Neural cell (in vitro differentiated cells): ENCODE results near the gene COL16A1. TPM values are rescaled to one million over a fixed set of nuclear protein-coding genes. Genes with fewer than 3 reads are reported as not detected.

Source experiments
- H2AFZ ChIP-seq: fragments of 200-600, 300-800 bp; sonication (generic), shearing (Covaris generic); 2 replicates; pipeline ENCODE4 v1.6.0; 2014; ENCODE audit warnings: low read depth, mild to moderate bottlenecking, antibody characterized with exemption, low read length, moderate library complexity
- H3F3A ChIP-seq: fragments of 200-600 bp; shearing (Covaris generic); 2 replicates; pipeline ENCODE4 v1.6.1; 2016; ENCODE audit warnings: mild to moderate bottlenecking, moderate library complexity, mixed read lengths, antibody characterized with exemption, low read length; ENCODE audit not compliant: insufficient read depth, poor library complexity, severe bottlenecking
- H3K27ac ChIP-seq: fragments of 200-600, 300-800 bp; sonication (generic), shearing (Covaris generic); 2 replicates; pipeline ENCODE4 v1.5.1; 2014; ENCODE audit warnings: mild to moderate bottlenecking, low read length, moderate library complexity
- H3K27me3 ChIP-seq: fragments of 300-800, 200-600 bp; sonication (generic), shearing (Covaris generic); 2 replicates; pipeline ENCODE4 v1.6.0; 2014; ENCODE audit warnings: mild to moderate bottlenecking, low read depth, low read length, moderate library complexity; ENCODE audit not compliant: insufficient read depth
- H3K36me3 ChIP-seq: fragments of 300-800, 200-600 bp; sonication (generic), shearing (Covaris generic); 2 replicates; pipeline ENCODE4 v1.5.1; 2014; ENCODE audit warnings: mild to moderate bottlenecking, antibody characterized with exemption, low read length, moderate library complexity; ENCODE audit not compliant: insufficient read depth
- H3K4me2 ChIP-seq: fragments of 300-800, 200-600 bp; sonication (generic), shearing (Covaris generic); 2 replicates; pipeline ENCODE4 v1.6.0; 2014; ENCODE audit warnings: mild to moderate bottlenecking, low read length
- H3K4me3 ChIP-seq: fragments of 300-800, 200-600 bp; sonication (generic), shearing (Covaris generic); 2 replicates; pipeline ENCODE4 v1.5.1; 2014; ENCODE audit warnings: mild to moderate bottlenecking, low read length, moderate library complexity
- H3K79me2 ChIP-seq: fragments of 200-600 bp; shearing (Covaris generic); replicated peaks from 2 replicates; pipeline ENCODE4 v1.6.0; 2014; ENCODE audit warnings: mild to moderate bottlenecking, low read length, moderate library complexity; ENCODE audit not compliant: insufficient read depth
- H3K9ac ChIP-seq: fragments of 300-800, 200-600 bp; sonication (generic), shearing (Covaris generic); 2 replicates; pipeline ENCODE4 v1.6.1; 2016; ENCODE audit warnings: mild to moderate bottlenecking, low read length, mixed read lengths
- H3K9me2 ChIP-seq: fragments of 200-600 bp; shearing (Covaris generic); 2 replicates; pipeline ENCODE4 v1.6.1; 2016; ENCODE audit warnings: mild to moderate bottlenecking, low read length, mixed read lengths; ENCODE audit not compliant: insufficient read depth
- H3K9me3 ChIP-seq: fragments of 200-600, 300-800 bp; sonication (generic), shearing (Covaris generic); 2 replicates; pipeline ENCODE4 v1.6.1; 2016; ENCODE audit warnings: mild to moderate bottlenecking, mixed run types, low read length, moderate library complexity, mixed read lengths
- H4K20me1 ChIP-seq: fragments of 200-600 bp; shearing (Covaris generic); 2 replicates; pipeline ENCODE4 v1.6.1; 2016; ENCODE audit warnings: mild to moderate bottlenecking, mixed run types; ENCODE audit not compliant: insufficient read depth
- CTCF ChIP-seq: fragments of 450-650 bp; IDR thresholded peaks from 2 replicates; pipeline ENCODE4 v1.5.1; 2014; ENCODE audit warnings: antibody characterized with exemption, mild to moderate bottlenecking, moderate library complexity; ENCODE audit not compliant: poor library complexity, severe bottlenecking
- EP300 ChIP-seq: fragments of 450-650 bp; conservative IDR thresholded peaks from 2 replicates; pipeline ENCODE4 v1.6.1; 2014; ENCODE audit warnings: antibody characterized with exemption, mild to moderate bottlenecking, moderate library complexity; ENCODE audit not compliant: poor library complexity, severe bottlenecking
- EZH2 ChIP-seq: fragments of 200-600, 300-800 bp; shearing (Covaris generic), sonication (generic); IDR thresholded peaks from 2 replicates; pipeline ENCODE4 v1.6.1; 2014; ENCODE audit warnings: antibody characterized with exemption, low read length, borderline replicate concordance, mild to moderate bottlenecking; ENCODE audit not compliant: insufficient read depth, poor library complexity, severe bottlenecking
- MXI1 ChIP-seq: fragments of 450-650 bp; conservative IDR thresholded peaks from 2 replicates; pipeline ENCODE4 v1.6.1; 2014; ENCODE audit warnings: antibody characterized with exemption, mild to moderate bottlenecking; ENCODE audit not compliant: poor library complexity, severe bottlenecking
- POLR2AphosphoS5 ChIP-seq: IDR thresholded peaks from 2 replicates; pipeline ENCODE4 v1.6.1; 2012
- RAD21 ChIP-seq: fragments of 450-650 bp; conservative IDR thresholded peaks from 2 replicates; pipeline ENCODE4 v1.6.1; 2014; ENCODE audit warnings: antibody characterized with exemption, mild to moderate bottlenecking, moderate library complexity
- REST ChIP-seq: IDR thresholded peaks from 2 replicates; pipeline ENCODE4 v1.6.1; 2012; ENCODE audit warnings: borderline replicate concordance
- SMC3 ChIP-seq: fragments of 450-650 bp; conservative IDR thresholded peaks from 2 replicates; pipeline ENCODE4 v1.6.1; 2014; ENCODE audit warnings: antibody characterized with exemption, mild to moderate bottlenecking, moderate library complexity; ENCODE audit not compliant: poor library complexity
- TAF1 ChIP-seq: IDR thresholded peaks from 2 replicates; pipeline ENCODE4 v1.6.1; 2012; ENCODE audit warnings: low read depth
- polyA plus RNA-seq: library from polyadenylated mRNA; depleted of rRNA; stranded (reverse); fragments of >200 nt; gene quantifications from 2 replicates; pipeline ENCODE4 v1.2.3, GENCODE V29; 2014

COL16A1 gene
- polyA plus RNA-seq, 1 donor from 2014 or later = 3.4 TPM

GRCh38 chr1:31672986-31673385 is 30.8 kb downstream of the COL16A1 start:
- H3K27me3 ChIP-seq = no peaks in the 10 kb centered on the region
- no peak overlapping the region for H3K9ac ChIP-seq
- H3K9me3 ChIP-seq = no peaks in the 10 kb centered on the region
- TF ChIP-seq CTCF (no peak), TAF1 (no peak), SMC3 (no peak), MXI1 (no peak), EP300 (no peak), REST (no peak), EZH2 (no peak), POLR2AphosphoS5 (no peak), RAD21 (no peak)
- H3K79me2 ChIP-seq = no peaks in the 10 kb centered on the region
- H3K36me3 ChIP-seq = no peaks in the 10 kb centered on the region
- H3K9me2 ChIP-seq = no peaks in the 10 kb centered on the region
- H3K4me2 ChIP-seq = no peak overlapping the region
- H3F3A ChIP-seq = no peaks in the 10 kb centered on the region
- H3K4me3 ChIP-seq = no peak overlapping the region
- H4K20me1 ChIP-seq = no peaks in the 10 kb centered on the region
- no peak overlapping the region for H3K27ac ChIP-seq
- no peak overlapping the region for H2AFZ ChIP-seq

GRCh38 chr1:31671561-31672201 is 32.1 kb downstream of the COL16A1 start:
- no peaks in the 10 kb centered on the region for H3K36me3 ChIP-seq
- H3F3A ChIP-seq = no peaks in the 10 kb centered on the region
- H3K27ac ChIP-seq = no peak overlapping the region
- no peaks in the 10 kb centered on the region for H3K79me2 ChIP-seq
- H4K20me1 ChIP-seq = no peaks in the 10 kb centered on the region
- H2AFZ ChIP-seq = no peak overlapping the region
- no peak overlapping the region for H3K4me3 ChIP-seq
- no peak overlapping the region for H3K4me2 ChIP-seq
- H3K9me2 ChIP-seq = no peaks in the 10 kb centered on the region
- TF ChIP-seq RAD21 (no peak), TAF1 (no peak), POLR2AphosphoS5 (no peak), CTCF (no peak), REST (no peak), EZH2 (no peak), MXI1 (no peak)
- no peaks in the 10 kb centered on the region for H3K9me3 ChIP-seq
- H3K9ac ChIP-seq = no peak overlapping the region
- no peaks in the 10 kb centered on the region for H3K27me3 ChIP-seq
